HG02840 (cell line): Measurements from ENCODE around the gene ITGA11.

Experiments used
- ATAC-seq: cut with Tn5 transposase; IDR thresholded peaks from one replicate; pipeline ENCODE4 v1.9.1; 2021; ENCODE audit warnings: mild to moderate bottlenecking, moderate library complexity, moderate number of reproducible peaks; ENCODE audit not compliant: unreplicated experiment, low FRiP score

ITGA11 gene

DNA sequence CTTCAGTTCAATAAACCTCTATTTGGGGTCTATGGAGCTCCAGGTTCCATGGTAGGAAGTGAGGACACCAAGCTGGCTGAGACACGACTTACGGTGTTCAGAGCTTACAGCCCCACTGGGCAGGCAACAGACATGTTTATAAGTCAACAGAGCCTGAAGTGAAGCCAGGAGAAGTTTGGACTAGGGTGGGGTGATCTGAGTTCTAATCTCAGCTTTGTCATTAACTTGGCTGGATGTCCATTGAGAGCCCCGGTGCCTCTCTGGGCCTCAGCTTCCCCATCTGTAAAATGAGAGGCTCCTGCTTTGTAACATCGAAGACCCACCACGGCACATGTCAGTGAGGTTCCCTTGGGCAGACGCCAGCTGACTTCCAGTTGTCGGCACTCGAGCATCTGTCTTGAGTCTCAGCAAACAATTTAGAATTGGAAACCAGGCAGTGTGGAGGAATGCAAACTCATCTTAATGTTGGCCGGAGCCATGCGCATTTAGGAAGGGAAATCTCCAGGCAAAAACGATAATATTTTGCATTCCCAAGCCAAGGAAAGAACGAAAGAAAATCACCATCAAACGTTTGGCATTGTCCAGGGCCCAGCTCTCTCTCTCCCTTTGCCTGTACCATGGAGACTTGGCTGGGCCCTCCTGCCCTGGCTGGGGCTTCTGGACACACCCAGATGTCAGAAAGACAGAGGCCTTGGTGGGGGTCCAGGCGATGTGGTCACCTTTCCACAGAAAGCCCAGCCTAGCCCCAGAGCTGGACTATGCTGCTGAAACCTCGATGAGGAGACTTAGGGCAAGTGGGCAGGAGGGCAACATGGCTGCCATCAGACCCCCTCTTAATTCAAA lies 18.4 kb downstream of the ITGA11 start:
- ATAC-seq = no peak

DNA sequence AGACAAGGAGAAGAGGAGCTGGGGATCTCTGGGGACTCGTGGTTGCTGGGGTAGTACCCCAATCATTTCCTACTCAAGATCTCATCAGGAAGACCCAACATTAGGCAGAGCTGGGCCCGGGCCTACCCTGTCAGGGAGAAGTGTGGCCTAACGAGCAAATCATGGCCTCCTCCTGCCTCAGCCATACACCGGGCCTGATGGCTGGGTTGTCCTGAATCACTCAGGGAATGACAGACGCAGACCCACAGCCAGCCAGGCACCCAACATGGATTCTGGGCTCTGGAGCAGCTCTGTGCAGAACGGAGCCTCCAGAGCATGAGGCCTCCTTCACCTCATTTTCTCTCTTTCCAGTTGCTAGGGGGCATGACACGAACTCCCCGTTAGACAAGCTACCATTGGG lies 19.7 kb downstream of the ITGA11 start:
- ATAC-seq = no peak

DNA sequence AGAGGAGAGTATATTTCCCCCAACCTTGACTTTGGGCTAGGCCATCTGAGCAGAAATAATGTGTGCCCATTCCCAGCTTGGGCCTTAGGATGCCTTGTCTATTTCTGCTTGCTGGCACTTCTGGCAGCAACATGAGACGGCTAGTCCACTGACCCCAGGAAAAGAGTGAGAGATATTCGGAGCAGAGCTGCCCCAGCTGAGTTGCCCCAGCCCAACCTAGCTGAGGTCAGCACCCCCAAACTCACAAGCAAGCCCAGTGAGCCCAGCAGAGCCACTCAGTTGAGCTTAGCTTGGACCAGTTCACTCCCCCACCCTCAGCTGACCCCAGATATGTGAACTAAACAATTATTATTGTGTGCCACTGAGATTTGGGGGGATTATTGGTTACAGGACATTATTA lies 20.2 kb downstream of the ITGA11 start:
- no peak for ATAC-seq

- no peak for ATAC-seq
Observed at GRCh38 chr15:68411343-68411675, 20.7 kb downstream of the ITGA11 start.

- no peak for ATAC-seq
Observed at GRCh38 chr15:68410466-68411342, 21.3 kb downstream of the ITGA11 start.

DNA sequence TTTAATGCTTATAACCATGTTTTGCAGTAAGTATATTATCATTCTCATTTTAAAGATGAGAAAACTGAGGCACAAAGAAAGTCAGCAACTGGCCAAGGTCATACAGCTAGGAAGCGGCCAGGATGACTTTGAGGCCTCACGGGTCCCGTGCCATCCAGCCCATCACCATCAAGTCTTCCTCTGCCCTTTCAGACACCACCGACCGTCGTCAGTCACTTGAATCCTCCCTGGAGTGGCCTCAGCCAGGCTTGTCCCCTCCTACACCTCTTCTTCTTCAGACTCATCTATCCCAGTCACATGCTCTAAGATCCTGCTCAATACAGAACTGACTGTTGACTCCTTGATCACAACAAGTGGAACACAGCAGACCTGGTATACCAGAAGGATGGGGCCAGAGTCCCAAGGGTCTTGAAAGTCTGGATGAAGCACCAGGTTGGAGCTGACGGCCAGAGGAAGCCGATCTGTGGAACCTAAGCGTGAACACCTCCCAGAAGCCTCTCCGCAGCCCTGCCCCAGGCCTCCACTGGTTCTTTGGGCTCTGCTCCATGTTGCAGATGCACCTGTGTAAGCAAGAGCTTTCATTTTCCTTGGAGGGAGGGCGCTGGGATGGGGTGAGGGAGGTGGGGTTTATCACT lies 22.1 kb downstream of the ITGA11 start:
- no peak for ATAC-seq

DNA sequence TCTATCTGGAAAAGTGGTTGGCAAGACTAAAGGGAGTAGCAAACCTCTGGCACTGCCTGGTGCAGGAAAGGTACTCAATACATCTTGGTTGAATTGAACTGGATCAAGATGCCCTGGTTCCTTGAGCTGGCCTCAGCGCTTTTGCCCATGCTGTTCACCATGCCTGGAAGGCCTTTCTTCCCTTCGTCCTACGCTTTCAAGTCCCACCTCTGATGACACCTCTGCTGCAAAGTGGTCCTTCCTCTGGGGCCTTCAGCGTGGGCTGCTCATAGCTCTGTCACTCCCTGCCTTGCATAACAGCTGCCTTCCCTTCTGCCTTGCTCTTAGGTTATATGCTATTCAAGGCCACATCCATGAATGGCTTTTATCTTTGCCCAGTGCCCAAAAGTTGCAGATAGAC lies 23.0 kb downstream of the ITGA11 start:
- ATAC-seq = no peak

DNA sequence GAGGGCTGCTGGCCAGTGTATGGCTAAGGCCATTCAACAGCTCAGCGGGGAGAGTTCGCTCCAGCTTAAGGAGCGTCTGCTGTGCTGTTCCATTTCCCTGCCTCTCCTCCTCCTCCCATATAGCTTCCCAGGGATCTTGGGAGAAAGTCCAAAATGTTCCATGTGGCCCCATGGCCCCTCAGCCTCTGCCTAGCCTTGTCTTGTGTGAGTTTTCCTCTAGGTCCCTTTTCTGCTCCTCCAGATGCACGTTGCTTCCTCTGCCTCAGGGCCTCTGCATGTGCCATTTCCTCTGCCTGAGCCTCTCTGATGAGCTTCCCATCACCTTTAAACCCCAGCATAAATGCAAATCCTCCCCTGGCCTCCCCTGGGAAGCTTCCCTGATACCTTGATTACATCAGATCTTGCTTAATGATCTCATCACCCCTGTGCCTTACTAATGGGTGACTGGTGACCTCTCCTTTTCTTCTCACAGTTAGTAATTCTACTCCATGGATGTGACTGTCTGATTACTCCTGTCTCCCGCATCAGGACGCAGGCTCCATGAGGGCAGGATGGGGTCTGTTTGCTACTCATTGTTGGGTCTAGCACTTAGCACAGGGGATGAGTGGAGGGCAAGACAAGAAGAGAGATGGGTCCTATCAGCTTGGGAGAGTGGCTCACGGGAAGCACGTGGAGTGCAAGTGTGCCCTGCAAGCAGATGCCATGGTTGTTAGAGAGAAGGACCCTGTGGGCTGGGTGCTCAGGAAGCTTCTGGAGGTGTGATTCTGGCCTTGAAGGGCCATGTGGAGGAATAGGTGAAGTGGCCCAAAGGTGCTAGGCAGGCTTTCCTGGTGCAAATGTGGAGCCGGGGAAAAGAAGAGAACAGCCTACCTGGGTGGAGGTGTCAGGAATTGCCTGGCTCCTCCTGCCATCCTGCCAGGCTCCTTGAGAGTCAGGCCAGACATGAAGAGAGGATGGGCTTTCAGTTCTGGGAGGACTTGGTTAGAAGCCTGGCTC lies 23.8 kb downstream of the ITGA11 start:
- ATAC-seq = no peak

DNA sequence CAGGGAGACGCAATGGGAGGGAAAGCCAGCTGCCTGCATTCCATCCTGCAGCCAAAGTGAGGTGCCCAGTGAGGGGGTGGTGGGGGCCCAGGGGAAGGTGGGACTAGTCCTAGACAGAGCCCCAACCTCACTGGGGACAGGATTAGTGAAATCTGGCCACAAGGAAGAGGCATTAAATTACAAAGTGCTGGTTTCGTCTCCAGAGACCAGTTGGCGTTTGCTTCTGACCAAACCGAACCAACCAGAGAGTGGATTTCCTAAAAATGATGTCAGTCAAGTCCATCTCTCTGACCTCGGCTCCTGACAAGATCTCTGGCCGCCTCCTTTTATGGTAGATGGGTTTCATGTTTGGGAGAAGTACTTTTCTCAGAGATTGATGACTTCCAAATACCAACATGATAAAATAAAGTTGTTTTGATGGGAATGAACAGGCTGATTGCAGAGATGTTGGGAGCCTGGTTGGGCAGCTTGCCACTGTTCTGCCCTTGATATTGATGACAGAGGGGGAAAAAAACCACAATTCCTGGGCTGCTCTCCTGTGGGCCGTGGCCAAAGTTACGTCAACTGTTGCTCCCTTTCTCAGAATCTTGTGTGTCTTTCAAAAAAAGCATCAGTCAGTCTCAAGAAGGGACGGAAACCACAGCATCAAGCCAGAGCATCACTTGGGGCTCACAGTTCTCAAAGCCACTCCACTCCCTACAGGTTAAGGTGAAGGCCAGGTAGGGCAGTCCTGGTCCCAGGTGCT lies 24.6 kb downstream of the ITGA11 start:
- no peak for ATAC-seq

- ATAC-seq = no peak
Observed at GRCh38 chr15:68405378-68406250, 26.3 kb downstream of the ITGA11 start.

GRCh38 chr15:68404056-68404798 lies 27.7 kb downstream of the ITGA11 start:
- no peak for ATAC-seq

- no peak for ATAC-seq
Observed at GRCh38 chr15:68403161-68403941, 28.6 kb downstream of the ITGA11 start.

- ATAC-seq = no peak
Observed at GRCh38 chr15:68402432-68403160, 29.4 kb downstream of the ITGA11 start.

- ATAC-seq = no peak
Observed at GRCh38 chr15:68401496-68402431, 30.2 kb downstream of the ITGA11 start.

DNA sequence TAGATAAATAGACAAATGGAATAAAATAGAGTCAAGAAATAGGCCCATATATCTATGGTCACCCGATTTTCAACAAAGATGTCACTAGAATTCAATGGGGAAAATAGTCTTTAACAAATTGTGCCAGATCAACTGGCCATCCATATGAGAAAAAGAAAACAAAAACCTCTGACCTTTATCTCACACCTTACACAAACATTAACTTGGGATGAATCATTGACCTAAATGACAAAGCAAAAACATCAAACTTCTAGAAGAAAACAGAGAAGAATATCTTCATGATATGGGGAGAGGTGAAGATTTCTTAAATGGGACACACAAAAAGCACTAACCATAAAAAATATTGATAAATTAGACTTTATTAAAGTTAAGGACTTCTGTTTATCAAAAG lies 31.9 kb downstream of the ITGA11 start:
- ATAC-seq = no peak
